ENCODE data around the gene ADGRB3.
"Not testable (repeated sequence)": the region's sequence is repeated elsewhere in the genome, so short reads cannot be mapped to it uniquely, and the experiment has no call there.

DNA sequence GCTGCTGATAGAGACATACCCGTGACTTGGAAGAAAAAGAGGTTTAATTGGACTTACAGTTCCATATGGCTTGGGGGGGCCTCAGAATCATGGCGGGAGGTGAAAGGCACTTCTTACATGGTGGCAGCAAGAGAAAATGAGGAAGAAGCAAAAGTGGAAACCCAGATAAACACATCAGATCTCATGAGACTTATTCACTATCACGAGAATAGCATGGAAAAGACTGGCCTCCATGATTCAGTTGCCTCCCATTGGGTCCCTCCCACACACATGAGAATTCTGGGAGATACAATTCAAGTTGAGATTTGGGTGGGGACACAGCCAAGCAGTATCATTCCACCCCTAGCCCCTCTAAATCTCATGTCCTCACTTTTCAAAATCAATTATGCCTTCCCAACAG, 112.8 kb downstream of the ADGRB3 start:
- TF ChIP-seq, protein P1, sequence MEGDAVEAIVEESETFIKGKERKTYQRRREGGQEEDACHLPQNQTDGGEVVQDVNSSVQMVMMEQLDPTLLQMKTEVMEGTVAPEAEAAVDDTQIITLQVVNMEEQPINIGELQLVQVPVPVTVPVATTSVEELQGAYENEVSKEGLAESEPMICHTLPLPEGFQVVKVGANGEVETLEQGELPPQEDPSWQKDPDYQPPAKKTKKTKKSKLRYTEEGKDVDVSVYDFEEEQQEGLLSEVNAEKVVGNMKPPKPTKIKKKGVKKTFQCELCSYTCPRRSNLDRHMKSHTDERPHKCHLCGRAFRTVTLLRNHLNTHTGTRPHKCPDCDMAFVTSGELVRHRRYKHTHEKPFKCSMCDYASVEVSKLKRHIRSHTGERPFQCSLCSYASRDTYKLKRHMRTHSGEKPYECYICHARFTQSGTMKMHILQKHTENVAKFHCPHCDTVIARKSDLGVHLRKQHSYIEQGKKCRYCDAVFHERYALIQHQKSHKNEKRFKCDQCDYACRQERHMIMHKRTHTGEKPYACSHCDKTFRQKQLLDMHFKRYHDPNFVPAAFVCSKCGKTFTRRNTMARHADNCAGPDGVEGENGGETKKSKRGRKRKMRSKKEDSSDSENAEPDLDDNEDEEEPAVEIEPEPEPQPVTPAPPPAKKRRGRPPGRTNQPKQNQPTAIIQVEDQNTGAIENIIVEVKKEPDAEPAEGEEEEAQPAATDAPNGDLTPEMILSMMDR (IDR thresholded peaks at IDR 0.05): not testable (repeated sequence)
- not testable (repeated sequence) for TF ChIP-seq POLR2AphosphoS5, EP300, POLR2A (IDR thresholded peaks at IDR 0.05)

Measured in sigmoid colon (tissue), 4 donors.